ENCODE data around the gene TOP1.

TOP1 gene

DNA sequence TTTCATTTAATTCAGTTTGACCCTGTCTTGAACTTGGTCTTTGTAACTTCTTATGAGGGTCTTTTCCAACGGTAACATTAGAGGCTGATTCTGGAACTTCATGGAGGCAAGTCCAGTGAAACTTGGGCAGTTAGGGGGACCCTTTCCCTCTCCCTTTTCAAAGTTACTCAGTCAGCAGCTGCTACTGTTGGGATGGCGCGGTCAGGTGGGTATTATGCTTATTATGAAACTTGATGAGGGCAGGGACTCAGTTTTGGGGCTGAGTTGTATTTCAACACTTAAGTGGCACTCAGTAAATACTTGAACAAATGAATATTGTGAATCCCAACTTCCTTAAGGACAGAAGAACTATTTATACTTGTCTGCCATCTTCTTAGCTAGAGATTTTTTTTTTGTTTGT is 20.8 kb downstream of the TOP1 start:
- Histone ChIP-seq H3K36me3 (ENCODE audit: insufficient read depth, low read length) (no peaks in the 10 kb centered on the region), H3K27me3 (ENCODE audit: insufficient read depth, low read length, poor library complexity) (no peaks in the 10 kb centered on the region), H3K4me1 (ENCODE audit: insufficient read depth, low read length) (peaks cover 39% of the 10 kb centered on the region), H3K4me2 (ENCODE audit: insufficient read depth, low read length) (no peak overlapping the region), H3K9ac (ENCODE audit: low read depth, low read length) (no peak overlapping the region), H4K20me1 (ENCODE audit: insufficient read depth, low read length) (peaks cover 97% of the 10 kb centered on the region), H2AFZ (ENCODE audit: low read depth, low read length) (no peak overlapping the region), H3K79me2 (ENCODE audit: insufficient read depth, low read length) (peaks cover 100% of the 10 kb centered on the region), H3K27ac (ENCODE audit: low read length) (no peak overlapping the region), H3K9me3 (ENCODE audit: insufficient read depth, low read length, severe bottlenecking) (no peaks in the 10 kb centered on the region), H3K4me3 (ENCODE audit: low read depth in 1 of 2, low read length in 2 of 2) (no peak overlapping the region)
- ATAC-seq (ENCODE audit: insufficient read depth, low read depth): no peak
- TF ChIP-seq, protein P1, sequence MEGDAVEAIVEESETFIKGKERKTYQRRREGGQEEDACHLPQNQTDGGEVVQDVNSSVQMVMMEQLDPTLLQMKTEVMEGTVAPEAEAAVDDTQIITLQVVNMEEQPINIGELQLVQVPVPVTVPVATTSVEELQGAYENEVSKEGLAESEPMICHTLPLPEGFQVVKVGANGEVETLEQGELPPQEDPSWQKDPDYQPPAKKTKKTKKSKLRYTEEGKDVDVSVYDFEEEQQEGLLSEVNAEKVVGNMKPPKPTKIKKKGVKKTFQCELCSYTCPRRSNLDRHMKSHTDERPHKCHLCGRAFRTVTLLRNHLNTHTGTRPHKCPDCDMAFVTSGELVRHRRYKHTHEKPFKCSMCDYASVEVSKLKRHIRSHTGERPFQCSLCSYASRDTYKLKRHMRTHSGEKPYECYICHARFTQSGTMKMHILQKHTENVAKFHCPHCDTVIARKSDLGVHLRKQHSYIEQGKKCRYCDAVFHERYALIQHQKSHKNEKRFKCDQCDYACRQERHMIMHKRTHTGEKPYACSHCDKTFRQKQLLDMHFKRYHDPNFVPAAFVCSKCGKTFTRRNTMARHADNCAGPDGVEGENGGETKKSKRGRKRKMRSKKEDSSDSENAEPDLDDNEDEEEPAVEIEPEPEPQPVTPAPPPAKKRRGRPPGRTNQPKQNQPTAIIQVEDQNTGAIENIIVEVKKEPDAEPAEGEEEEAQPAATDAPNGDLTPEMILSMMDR (IDR thresholded peaks at IDR 0.05; ENCODE audit: borderline replicate concordance, extremely low read depth, low read length, poor library complexity, severe bottlenecking): no peak
- no peak for TF ChIP-seq EZH2 (IDR thresholded peaks at IDR 0.05; ENCODE audit: borderline replicate concordance, low read depth, low read length, severe bottlenecking)
- no peak for DNase-seq

DNA sequence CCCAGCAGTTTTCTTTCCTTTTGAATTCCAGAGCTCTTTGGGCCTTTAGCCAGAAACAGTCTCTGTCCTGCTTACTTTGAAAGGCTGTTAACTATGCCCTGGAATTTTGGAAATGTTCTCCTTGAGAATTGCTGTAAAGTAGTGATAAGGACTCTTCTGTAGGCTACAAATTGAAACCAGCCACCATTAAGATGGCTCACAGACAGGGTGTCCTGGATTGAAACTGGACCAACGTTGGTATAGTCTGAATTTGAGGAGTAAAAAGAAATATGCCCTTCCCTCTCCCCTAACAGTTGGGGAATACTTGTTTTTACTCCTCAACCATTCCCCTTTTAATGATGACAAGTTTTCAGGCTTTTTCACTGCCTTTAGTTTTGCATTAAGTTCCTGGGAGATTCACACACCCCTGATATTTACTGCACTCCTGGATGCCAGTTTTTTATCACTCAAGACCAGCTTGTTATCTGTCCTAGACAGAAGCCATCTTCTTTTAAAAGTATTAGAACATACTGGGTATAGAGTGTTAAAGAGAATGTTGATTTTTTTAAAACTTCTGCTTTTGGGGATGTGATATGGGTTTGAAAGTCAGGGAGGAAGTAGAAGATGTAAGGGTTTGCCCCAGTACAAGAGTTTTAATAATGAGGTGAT is 21.9 kb downstream of the TOP1 start:
- H3K4me3 ChIP-seq (ENCODE audit: low read depth in 1 of 2, low read length in 2 of 2): no peak overlapping the region
- TF ChIP-seq, protein P1 (IDR thresholded peaks at IDR 0.05; ENCODE audit: borderline replicate concordance, extremely low read depth, low read length, poor library complexity, severe bottlenecking): no peak
- no peak for TF ChIP-seq EZH2 (IDR thresholded peaks at IDR 0.05; ENCODE audit: borderline replicate concordance, low read depth, low read length, severe bottlenecking)
- no peak overlapping the region for H3K9ac ChIP-seq (ENCODE audit: low read depth, low read length)
- no peaks in the 10 kb centered on the region for H3K27me3 ChIP-seq (ENCODE audit: insufficient read depth, low read length, poor library complexity)
- peaks cover 97% of the 10 kb centered on the region for H4K20me1 ChIP-seq (ENCODE audit: insufficient read depth, low read length)
- H2AFZ ChIP-seq (ENCODE audit: low read depth, low read length): no peak overlapping the region
- H3K4me1 ChIP-seq (ENCODE audit: insufficient read depth, low read length): peaks cover 34% of the 10 kb centered on the region
- no peak overlapping the region for H3K27ac ChIP-seq (ENCODE audit: low read length)
- H3K36me3 ChIP-seq (ENCODE audit: insufficient read depth, low read length): no peaks in the 10 kb centered on the region
- ATAC-seq (ENCODE audit: insufficient read depth, low read depth) (no peak), DNase-seq (no peak)
- no peak overlapping the region for H3K4me2 ChIP-seq (ENCODE audit: insufficient read depth, low read length)
- H3K9me3 ChIP-seq (ENCODE audit: insufficient read depth, low read length, severe bottlenecking): no peaks in the 10 kb centered on the region
- peaks cover 100% of the 10 kb centered on the region for H3K79me2 ChIP-seq (ENCODE audit: insufficient read depth, low read length)

DNA sequence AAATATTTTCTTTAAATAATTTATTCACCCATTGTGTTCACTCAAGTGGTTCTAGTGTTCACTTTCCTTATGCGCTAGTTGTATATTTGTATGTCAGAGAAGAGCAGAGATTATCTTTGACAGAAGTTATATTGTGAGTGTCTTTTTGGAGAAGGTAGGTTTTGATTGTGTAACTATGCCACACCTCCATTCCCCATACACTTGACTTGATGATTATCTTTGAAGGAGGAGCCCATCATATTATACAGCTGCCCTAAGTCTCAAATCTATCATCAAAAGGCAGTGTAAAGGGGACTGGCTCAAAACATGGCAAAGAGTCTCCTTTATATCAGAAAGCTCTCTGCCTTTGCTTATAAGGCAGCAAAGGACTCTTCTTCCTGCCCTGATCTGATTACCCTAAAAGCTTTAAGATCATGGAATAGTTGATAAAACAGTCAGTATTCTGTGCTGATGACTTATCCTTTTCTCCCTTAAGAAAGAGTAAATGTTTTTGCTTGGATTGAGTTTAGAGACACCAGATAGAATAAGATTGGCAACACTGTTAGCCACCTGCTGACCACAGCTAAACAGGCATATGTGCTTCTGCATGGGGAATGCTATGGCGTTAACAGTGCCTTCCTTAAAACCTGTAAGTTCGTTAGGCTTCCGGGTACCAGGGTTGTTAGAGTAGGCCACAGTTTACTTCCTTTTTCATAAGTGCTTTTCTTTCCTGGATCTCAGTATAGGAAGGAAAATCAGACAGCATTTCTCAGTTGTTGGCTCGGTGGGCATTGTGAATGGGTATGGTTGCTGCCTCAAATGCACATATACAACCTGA is 22.6 kb downstream of the TOP1 start:
- peaks cover 27% of the 10 kb centered on the region for H3K4me1 ChIP-seq (ENCODE audit: insufficient read depth, low read length)
- ATAC-seq (ENCODE audit: insufficient read depth, low read depth): no peak
- H3K9ac ChIP-seq (ENCODE audit: low read depth, low read length): no peak overlapping the region
- no peaks in the 10 kb centered on the region for H3K27me3 ChIP-seq (ENCODE audit: insufficient read depth, low read length, poor library complexity)
- TF ChIP-seq, protein P1 (IDR thresholded peaks at IDR 0.05; ENCODE audit: borderline replicate concordance, extremely low read depth, low read length, poor library complexity, severe bottlenecking): no peak
- no peak for TF ChIP-seq EZH2 (IDR thresholded peaks at IDR 0.05; ENCODE audit: borderline replicate concordance, low read depth, low read length, severe bottlenecking)
- no peaks in the 10 kb centered on the region for H3K9me3 ChIP-seq (ENCODE audit: insufficient read depth, low read length, severe bottlenecking)
- H3K4me3 ChIP-seq (ENCODE audit: low read depth in 1 of 2, low read length in 2 of 2): no peak overlapping the region
- no peaks in the 10 kb centered on the region for H3K36me3 ChIP-seq (ENCODE audit: insufficient read depth, low read length)
- H4K20me1 ChIP-seq (ENCODE audit: insufficient read depth, low read length): peaks cover 97% of the 10 kb centered on the region
- no peak overlapping the region for H2AFZ ChIP-seq (ENCODE audit: low read depth, low read length)
- H3K27ac ChIP-seq (ENCODE audit: low read length): no peak overlapping the region
- DNase-seq: no peak
- no peak overlapping the region for H3K4me2 ChIP-seq (ENCODE audit: insufficient read depth, low read length)
- peaks cover 100% of the 10 kb centered on the region for H3K79me2 ChIP-seq (ENCODE audit: insufficient read depth, low read length)
